NCI-H1436 (cell line): Measurements from ENCODE around the gene MCF2L2.

Experiments
- DNase-seq: peaks from one replicate; lab custom pipeline; 2025; lab: John Stamatoyannopoulos, UW

Gene MCF2L2

DNA sequence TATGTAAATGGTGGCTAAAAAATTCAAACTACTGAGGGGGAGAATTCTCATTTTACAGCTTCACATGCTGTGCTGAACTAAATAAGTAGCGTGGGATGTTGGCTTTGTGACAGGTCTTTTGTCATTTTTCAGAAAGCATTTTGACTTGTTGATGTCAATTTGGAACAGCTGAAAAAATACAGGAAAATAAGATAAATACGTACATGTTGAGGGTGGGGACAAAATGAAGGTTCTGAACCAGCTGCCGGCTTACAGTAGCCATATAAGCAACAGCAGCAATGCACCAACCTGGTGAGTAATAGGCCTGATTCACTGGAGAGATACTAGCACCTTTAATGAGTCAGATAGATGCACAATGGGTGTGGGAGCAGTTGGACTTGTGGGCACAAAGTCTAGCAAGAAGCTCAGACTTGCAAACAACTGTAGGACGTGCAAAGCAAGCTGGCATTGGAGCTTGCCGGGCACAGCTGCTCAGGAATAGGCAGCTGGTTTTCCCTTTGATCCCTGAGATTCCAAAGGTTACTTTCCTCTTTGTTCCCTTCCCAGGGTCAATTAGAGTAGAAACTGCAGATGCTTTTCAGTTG lies 162.5 kb downstream of the MCF2L2 start:
- no peak for DNase-seq

DNA sequence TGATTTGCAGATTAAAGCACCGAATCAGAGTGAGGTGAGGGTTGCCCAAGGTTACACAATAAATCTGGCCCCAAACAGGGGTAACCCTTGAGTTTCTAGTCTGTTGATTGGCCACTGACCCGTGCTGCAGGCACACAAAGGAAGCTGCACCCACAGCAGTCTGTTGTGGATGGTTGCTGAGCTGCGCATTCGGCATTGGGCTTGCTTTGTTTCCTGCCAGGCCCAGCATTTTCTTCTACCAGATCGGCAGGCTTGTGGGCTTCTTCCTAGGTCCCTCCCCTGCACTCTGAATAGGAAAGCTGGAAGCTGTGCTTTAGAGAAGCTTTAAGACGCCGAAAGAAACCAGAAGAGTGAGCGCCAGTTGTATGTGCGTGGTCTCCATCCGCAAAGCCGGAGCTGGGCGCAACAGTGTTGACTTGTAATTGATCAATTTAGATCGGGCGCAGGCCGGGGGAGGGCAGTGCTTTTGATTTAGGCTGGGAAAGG lies 163.2 kb downstream of the MCF2L2 start:
- peak; percentile 68 for DNase-seq

DNA sequence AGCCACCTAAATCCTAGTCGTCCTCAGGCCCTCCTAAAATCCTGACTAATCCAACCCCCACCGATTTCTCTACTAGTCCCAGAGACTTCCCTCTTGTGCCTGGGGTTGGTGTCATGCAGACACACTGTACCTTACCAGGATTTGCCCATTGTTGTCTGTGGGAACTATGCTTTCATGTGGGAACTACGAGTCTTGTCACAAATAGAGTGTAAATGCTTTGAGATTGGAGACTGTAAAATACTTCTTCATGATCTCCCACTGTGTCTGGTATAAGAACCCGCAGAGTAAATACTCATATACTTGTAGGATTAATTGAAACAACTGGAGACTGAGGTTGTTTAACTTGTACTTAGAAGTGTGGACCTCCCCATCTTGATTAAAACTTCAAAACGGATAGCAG lies 164.2 kb downstream of the MCF2L2 start:
- no peak for DNase-seq

DNA sequence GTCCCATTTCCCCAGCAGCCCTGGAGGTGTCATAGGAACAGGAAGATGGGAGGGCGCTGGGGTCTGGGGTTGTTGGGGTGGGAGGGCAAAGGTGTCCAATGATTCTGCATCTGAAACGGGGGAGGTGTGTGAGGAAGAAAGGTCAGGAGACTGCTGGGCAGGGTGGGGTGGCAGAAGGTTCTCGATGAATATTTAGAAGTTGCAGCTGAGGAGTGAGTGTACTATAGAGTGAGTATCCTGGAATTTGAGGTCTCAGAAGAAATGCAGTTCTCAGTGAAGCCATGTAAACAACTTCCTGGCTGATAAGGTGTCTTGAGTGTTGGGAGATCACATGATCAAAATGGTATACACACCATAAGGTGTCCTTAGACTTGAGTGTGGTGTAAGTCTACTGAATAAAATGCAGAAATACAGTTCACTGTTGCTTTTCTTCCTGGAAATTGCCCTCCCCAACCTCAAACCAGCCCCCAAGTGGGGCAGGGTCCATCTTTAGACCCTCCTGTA lies 165.5 kb downstream of the MCF2L2 start:
- DNase-seq: no peak

DNA sequence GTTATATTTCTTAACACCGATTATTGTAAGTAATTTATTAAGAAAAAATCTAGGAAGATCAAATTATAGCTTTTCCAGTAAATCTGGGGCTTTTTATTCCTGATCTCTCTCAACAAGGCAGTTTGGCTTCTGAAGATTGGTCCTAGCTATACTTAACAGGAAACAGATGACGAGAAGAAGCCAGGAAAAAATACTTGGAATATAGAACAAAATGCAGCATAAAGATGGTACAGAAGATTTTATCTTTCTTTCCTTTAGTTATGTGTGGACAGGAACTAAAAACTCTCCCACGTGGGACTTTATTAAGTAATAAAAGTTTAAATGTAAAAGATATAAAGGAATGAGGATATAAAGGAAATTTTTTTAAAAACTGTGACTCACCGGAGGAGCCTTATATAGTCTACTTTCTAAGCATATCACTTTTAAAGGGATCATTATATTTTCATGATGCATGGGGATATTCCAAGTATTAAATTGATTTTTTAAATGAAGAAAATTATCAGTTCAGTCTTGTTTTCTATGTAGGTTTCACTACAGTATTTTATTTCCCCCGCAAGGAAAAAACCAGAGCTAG lies 167.2 kb downstream of the MCF2L2 start:
- DNase-seq: no peak

DNA sequence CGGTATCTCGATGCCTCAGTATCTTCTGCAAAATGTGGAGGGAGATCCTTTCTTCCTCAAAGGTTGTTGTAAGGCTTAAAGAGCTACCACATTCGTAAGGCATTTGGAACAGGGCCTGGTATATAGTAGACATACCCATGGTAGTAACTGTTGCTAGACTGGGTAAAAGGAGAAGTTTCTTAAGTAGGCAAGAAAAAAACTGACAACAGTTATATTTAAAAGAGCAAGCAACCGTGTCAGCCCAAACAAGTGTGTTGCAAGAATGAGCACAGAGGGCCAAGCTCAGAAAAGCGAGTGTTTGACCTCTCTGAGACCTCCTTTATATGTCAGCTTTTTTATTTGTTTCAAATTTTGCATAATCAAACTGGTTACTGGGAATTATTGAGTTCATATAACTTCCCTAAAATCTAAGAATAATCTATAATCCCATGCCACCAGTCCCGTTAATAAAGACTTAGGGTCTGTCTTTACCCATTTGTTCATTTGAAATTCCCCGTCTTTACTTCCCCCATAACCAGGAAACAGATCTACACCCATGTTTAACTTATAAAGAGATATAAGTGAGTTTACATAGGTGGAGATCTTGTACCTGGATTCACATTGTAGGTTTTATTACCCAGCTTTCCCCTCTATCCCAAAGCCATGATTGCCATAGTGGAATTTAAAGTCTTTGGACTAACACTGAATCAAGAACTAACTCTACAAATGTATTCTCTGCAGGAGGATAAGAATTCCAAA lies 168.1 kb downstream of the MCF2L2 start:
- no peak for DNase-seq

DNA sequence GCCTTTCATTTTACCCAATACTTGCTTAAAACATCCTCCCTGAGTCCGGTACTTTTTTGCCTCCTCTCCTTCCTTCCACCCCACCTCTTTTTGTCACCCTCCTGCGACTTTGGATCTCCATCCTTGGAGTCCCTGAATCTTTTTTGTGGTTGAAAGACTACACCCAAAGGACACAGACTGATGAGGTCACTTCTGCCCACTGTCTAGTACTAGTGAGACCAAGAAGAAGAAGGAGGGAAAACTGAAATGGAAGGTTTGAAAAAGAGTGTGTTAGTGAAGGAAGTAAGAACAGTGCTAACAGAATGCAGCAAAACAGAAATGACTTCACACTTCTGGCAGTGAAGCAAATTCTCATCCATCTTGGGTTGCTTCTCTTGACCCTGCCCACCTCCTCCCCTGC lies 168.8 kb downstream of the MCF2L2 start:
- no peak for DNase-seq

DNA sequence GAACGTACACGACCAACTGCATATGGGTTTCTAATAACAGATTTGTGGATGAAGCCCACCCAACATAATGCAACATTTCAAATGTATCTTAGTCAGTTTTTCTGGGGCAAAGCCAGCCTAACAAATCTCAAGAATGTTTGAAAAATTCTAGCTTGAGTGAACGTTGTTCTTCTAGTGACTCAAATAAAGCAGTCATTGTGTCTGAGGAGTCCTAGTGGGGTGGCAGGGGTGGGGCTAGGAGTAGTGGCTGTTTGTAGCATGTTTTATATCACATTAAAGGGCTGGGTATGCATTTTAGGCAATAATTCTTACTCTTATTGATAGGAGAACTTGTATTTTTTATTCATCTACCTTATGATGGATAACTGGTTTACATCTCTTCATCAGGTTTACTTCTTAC lies 169.3 kb downstream of the MCF2L2 start:
- no peak for DNase-seq

DNA sequence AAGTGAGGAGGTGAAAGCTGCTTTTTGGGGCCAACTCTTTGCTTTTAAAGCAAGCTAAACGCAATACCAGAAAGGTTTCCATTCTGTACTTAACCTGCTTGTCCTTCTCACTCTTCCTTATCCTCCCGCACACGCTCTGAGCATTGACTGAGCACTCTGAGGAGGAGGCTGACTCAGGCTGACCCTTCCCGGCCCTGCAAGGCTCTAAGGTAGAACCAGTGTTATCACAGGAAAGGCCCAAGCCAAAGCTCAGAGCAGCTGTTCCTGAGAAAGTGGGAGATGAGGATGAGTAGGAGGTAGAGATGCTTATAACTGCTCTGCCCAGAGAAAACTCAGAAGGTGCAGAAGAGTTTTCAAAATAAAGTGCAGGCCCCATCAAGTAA lies 173.1 kb downstream of the MCF2L2 start:
- no peak for DNase-seq

DNA sequence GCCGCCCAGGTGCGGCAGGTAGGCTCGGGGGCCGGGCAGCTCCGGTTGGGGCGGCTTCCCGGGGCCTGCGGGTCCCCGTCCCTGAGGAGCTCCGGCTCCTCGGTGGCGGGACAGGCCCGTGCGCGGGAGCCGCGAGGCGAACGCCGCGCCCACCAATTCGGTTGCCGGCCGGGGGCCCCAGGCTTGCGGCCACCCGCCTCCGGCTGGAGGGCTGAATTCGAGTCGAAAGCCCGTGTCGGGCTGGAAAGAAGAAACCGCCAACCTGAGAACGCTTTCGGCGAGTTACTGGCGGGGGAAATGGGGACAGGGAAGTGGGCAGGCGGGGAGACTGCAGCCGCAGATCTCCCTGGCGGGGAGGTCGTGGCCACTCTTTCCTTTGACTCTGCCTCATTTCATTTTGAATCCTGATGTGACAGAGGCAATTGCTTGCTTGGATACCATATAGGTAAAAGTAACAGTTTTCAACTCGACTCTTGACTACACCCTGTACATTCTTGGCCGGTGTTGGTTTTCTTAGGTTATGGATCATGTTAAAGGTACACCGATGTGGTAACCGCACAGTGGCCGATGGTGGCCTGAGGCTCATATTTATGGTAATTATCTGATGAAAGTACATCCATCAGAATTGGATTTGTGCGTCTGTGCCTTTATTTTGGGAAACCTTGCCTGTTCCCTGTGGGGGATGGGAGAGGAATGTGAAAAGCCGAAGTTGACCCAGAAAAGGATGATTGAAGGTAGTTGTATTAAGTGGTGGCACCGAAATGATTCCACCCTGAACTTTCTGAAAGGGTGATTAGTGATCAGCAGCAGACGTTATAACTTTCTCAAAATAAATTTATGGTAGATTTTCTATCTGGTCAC lies 173.7 kb downstream of the MCF2L2 start:
- no peak for DNase-seq

DNA sequence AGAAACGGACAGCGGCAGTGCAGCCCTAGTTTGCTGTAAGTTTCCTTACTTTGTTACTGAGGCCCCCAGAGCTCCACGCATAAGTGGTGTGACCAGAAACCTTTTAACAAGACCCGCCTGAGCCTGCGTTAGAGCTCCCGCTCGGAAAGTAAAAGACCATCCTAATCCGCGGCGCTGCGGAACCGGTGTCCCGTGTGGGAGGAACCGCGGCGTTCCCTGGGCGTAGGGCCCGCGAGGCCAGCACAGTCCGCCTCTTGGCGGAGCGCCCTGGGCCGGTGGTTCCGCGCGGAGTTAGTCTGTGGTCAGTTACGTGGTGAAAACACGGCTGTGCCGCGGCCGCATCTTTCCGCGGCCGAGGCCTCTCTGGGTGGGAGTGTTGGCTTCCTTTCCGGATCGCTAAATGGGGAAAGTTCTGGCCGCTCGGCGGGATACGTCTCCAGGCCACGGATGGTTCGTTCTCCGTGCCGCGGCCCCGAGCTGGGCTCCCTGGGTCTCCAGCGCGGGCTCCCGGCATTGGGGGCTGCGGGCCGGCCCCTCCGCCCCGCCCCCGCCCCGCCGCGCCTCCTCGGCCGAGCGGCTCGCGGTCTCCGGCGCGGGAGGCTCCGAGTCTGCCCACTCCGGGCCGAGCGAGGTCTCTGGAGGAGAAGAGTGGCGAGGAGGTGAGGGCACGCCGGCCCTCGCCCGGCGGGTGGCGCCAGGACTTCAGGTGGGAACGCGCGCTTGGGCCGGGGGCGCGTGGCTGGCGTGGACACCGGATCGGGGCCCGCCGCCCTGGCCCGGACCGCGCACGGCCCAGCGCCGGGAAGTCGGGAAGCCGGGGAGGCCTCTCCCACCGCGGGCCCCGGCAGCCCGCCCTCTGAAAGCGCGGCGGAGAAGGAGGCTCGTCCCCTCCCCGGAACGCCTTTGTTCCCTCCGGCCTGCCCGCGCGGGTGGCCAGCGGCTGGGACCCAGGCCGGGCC lies 174.6 kb downstream of the MCF2L2 start:
- peak; percentile 24 for DNase-seq

DNA sequence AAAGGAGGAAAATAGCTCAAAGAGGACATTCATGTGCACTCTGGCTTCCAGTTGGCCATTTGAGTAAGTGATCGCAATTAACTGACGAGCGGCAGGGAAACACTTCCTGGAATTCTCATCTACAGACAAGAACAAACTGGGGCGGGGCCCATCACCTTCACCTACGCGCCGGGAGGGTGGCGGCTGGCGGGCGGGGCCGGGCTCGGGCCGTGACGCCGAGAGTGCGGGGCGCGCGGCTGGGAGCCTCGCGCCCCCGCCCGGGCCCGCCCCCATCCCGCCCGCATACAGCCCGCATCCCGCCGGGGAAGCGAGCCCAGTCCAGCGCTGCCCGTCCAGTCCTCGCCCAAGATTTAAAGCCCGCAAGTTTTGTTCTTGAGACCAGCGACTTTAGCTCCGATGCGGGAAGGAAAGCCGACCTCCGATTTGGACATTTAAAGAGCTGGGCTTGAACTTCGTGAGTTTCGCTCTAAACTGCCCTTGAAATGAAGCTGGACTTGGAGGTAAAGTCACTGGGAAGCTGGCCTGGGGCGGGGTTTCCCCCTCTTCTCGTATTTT lies 175.4 kb downstream of the MCF2L2 start, which contains the start of gene B3GNT5:
Gene B3GNT5 (plus strand): TSS at position 281 of the 555 bp plus-strand sequence. CDS start 16,546 bp downstream, outside the sequence.
- DNase-seq: peak; percentile 67

DNA sequence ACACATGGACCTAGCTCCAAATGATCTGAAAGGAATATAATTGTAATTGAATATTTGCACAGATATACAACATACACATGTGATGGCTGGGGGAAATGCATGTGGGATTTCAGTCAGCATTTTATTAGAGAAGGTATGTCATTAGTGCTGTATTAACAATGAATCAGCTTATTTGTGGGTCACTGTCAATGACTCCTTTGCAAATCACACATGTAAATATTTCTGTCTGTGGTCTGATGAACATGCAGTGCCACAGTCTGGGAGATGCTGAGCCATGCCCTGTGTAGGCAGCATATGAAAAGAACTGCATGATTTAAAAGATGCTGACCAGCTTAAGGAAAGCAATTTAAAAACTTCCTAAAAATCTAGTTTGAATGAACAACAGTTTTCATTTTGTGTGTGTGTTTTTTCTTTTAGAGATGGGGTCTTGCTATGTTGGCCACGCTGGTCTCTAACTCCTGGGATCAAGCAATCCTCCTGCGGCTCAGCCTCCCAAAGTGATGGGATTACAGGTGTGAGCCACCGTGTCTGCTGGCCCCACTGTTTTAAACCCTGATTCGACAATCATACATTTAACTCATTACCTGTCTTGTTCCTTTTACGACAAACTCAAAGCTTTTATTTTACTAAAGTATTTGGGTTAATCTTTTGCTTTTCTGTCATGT lies 176.2 kb downstream of the MCF2L2 start:
- no peak for DNase-seq

DNA sequence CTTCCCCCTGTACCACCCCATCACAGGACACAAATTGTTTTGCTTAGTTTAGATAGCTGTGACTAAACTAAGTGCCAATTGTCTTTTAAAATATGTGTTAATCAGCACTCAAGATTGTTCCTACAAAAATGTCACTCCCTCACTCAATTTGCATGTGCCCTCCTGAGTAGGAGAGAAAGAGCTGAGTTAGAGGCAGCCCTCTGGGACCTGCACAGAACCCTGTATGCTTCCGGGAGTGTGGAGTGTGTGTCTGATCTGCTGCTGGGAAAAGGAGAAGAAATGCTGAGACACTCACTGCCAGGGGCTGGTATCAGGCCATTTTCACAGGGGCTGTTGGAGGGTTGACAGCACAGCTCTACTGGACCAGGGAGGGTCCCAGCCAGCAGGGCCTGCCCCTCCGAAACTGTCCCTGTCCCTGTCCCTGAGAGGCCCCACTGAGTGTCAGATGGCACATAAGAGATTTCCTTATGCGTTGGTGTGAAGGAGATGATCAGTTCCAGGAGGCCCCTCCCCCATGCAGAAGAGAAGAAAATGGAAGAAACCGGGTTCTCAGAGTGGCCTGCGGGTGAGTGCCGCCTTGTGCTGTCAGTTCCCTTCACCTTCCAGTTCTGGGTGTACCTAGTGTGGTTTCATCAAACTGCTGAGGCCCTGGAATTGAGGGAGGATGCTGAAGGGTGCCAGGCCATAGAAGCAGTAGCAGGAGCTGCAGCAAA lies 179.3 kb downstream of the MCF2L2 start:
- DNase-seq: no peak

DNA sequence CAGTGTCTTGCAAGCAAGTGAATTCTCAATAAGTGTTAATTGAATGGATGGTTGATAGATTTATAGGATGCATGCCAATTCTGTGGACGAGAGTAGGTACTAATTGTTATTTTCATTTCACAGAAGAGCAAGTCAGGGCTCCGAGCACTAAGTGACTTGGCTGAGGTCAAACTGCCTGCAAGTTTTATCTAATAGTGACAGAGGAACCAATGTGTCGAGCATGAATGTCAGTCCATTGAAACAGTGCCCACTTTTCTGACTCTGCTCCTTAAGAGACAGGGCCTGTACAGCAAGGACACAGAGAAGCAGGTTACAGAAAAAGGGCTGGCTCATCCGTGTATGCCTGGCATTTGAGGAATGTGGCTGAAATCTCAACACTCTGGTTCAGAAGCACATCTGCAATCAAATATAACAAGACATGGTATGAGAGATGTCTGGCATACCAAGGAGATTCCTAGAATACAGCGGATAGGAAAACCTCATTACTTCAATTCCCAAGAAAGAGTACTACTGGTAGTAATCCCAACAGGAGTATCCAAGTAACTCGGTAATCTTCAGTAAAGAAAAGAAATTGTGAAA lies 181.3 kb downstream of the MCF2L2 start:
- no peak for DNase-seq

DNA sequence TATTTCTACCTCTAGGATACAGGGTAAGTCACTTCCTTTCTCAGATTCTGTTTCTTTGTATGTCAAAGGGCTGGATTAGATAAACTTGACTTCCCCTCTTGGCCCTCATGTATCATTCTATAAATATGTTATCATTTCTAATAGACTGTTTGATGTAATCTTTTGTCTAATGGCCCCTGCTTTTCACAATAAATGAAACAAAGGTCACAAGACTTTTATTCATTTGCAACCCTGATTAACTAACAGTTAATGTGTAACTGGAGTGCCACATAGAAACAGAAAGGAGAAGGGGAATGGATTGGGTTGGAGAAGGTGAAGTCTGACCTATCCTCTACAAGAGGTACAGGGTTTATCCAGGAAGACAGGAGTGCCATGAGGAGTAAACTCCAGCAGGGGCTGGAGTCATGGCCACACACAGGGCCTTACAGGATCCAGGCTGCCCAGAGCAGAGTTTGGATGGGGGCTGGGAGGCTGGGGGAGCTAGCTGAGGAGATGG lies 183.4 kb downstream of the MCF2L2 start:
- no peak for DNase-seq

DNA sequence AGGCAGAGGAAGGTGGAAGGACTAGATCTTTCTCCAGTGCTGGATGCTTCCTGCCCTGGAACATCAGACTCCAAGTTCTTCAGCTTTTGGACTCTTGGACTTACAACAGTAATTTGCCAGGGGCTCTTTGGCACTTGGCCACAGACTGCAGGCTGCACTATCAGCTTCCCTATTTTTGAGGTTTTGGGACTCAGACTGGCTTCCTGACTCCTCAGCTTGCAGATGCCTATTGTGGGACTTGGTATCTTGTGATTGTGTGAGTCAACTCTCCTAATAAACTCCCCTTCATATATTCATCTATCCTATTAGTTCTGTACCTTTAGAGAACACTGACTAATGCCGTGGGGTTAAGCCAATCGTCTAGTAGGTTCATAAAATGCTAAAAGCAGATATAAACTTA lies 184.2 kb downstream of the MCF2L2 start:
- DNase-seq: no peak

DNA sequence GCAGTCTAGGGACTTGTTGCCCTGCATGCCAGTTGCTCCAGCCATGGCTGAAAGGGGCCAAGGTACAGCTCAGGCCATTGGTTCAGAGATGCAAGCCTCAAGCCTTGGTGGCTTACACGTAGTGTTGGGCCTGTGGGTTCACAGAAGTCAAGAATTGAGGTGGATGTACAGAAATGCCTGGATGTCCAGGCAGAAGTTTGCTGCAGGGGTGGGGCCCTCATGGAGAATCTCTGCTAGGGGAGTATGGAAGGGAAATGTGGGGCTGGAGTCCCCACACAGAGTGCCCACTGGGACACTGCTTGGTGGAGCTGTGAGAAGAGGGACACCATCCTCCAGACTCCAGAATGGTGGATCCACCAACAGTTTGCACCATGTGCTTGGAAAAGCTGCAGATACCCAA lies 186.0 kb downstream of the MCF2L2 start:
- no peak for DNase-seq

DNA sequence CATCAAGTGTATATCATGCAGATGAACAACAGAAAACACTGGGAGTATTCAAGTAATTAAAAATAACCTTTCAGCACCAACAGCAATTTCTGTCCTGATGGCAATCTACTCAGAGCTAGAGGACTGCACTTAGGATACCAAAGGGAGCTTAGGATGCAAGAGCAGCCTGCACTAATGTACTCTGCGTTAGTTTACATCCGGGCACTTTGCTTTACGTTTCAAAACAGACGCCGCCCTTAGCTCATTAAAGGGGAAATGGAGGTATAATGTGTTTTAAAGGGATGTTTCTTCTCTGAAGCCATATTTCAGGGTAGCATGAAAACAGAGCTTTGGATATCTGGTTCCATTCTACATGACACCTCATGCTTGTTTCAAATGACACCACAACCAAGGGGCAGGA lies 189.4 kb downstream of the MCF2L2 start:
- DNase-seq: no peak
